Renal pelvis (tissue), 4 donors: ENCODE measurements around the gene MATN3. TPM values are rescaled to one million over a fixed set of nuclear protein-coding genes. Genes with fewer than 3 reads are reported as not detected.

Source experiments
- DNase-seq: peaks from one replicate; pipeline ENCODE4 v3.0.0-alpha.2; 2013
- polyA plus RNA-seq, 3 donors: library from polyadenylated mRNA; unstranded; fragments of 120-200 nt; gene quantifications; one replicate each; pipeline ENCODE4 v1.2.1, GENCODE V29; 2013; ENCODE audit not compliant: insufficient read length in 3 of 3

Gene MATN3
- polyA plus RNA-seq, 3 donors, result 2.5 to 3.1 (median 3.0) TPM

GRCh38 chr2:20005891-20006470 lies 6.5 kb downstream of the MATN3 start:
- no peak for DNase-seq

GRCh38 chr2:20005067-20005627 lies 7.3 kb downstream of the MATN3 start:
- no peak for DNase-seq

GRCh38 chr2:20001361-20001863 lies 11.1 kb downstream of the MATN3 start:
- no peak for DNase-seq

- DNase-seq, result no peak
These were observed 18.7 kb downstream of the MATN3 start for GRCh38 chr2:19993731-19994130.

- no peak for DNase-seq
These were observed 20.6 kb downstream of the MATN3 start for GRCh38 chr2:19991895-19992294.

GRCh38 chr2:19990416-19990728 lies 22.1 kb downstream of the MATN3 start:
- DNase-seq, result no peak

GRCh38 chr2:19989667-19990415 lies 22.6 kb downstream of the MATN3 start, which contains the start of gene WDR35:
WDR35 (minus strand) TSS chr2:19990105; CDS start chr2:19990015, 90 bp downstream.
- DNase-seq, result peak; percentile 87

- DNase-seq, result no peak
These were observed 23.2 kb downstream of the MATN3 start for GRCh38 chr2:19989342-19989666.

- DNase-seq, result no peak
These were observed 23.9 kb downstream of the MATN3 start for GRCh38 chr2:19988600-19988999.

GRCh38 chr2:19987936-19988335 lies 24.5 kb downstream of the MATN3 start:
- DNase-seq, result no peak

GRCh38 chr2:19982268-19982667 lies 30.2 kb downstream of the MATN3 start:
- DNase-seq, result no peak

- DNase-seq, result no peak
These were observed 32.5 kb downstream of the MATN3 start for GRCh38 chr2:19979932-19980331.

GRCh38 chr2:19973466-19973865 lies 39.0 kb downstream of the MATN3 start:
- no peak for DNase-seq

- DNase-seq, result no peak
These were observed 40.8 kb downstream of the MATN3 start for GRCh38 chr2:19971691-19972090.

GRCh38 chr2:19963386-19963785 lies 49.1 kb downstream of the MATN3 start:
- DNase-seq, result no peak

- peak; percentile 53 for DNase-seq
These were observed 56.7 kb downstream of the MATN3 start for GRCh38 chr2:19955544-19956422.

- no peak for DNase-seq
These were observed 63.4 kb downstream of the MATN3 start for GRCh38 chr2:19949071-19949470.

- DNase-seq, result no peak
These were observed 65.1 kb downstream of the MATN3 start for GRCh38 chr2:19947184-19947940.

GRCh38 chr2:19944205-19944845 lies 68.1 kb downstream of the MATN3 start:
- DNase-seq, result no peak

- no peak for DNase-seq
These were observed 69.3 kb downstream of the MATN3 start for GRCh38 chr2:19943189-19943588.

- no peak for DNase-seq
These were observed 70.3 kb downstream of the MATN3 start for GRCh38 chr2:19942199-19942598.
